H1 (cell line): ENCODE results near the gene ERMN.

Source experiments
- ATF3 ChIP-seq: IDR thresholded peaks from 2 replicates; pipeline ENCODE4 v1.6.1; 2011; ENCODE audit warnings: low read depth, mild to moderate bottlenecking, low read length; ENCODE audit not compliant: insufficient read depth
- CBX8 ChIP-seq: fragments of 300-800, 300-1000 bp; sonication (generic); IDR thresholded peaks from 2 replicates; pipeline ENCODE4 v1.7.1; 2016; ENCODE audit warnings: low read depth, low read length, borderline replicate concordance
- CEBPB ChIP-seq: IDR thresholded peaks from 2 replicates; pipeline ENCODE4 v1.6.1; 2012; ENCODE audit warnings: low read depth, low read length
- CREB1 ChIP-seq: IDR thresholded peaks from 2 replicates; pipeline ENCODE4 v1.6.1; 2012; ENCODE audit warnings: inconsistent platforms
- E2F6 ChIP-seq: IDR thresholded peaks from 2 replicates; pipeline ENCODE4 v1.6.1; 2012; ENCODE audit warnings: inconsistent platforms
- EP300 ChIP-seq, 2 experiments: IDR thresholded peaks; 1 replicate in 1 of 2; 2 replicates in 1 of 2; pipeline ENCODE4 v1.6.1; 2011 to 2012; ENCODE audit warnings: low read depth in 2 of 2, low read length in 2 of 2, mild to moderate bottlenecking in 2 of 2, borderline replicate concordance in 1 of 2, inconsistent platforms in 1 of 2, moderate library complexity in 1 of 2
- EZH2 ChIP-seq: fragments of 200-600 bp; sonication (generic); IDR thresholded peaks from 2 replicates; pipeline ENCODE4 v1.7.1; 2012; ENCODE audit warnings: low read depth, mild to moderate bottlenecking, moderate library complexity, low read length, inconsistent platforms; ENCODE audit not compliant: severe bottlenecking
- FOSL1 ChIP-seq: IDR thresholded peaks from 2 replicates; pipeline ENCODE4 v1.6.1; 2011; ENCODE audit warnings: mild to moderate bottlenecking, low read depth, low read length, moderate library complexity; ENCODE audit not compliant: insufficient read depth
- POLR2AphosphoS5 ChIP-seq: IDR thresholded peaks from 2 replicates; pipeline ENCODE4 v1.6.1; 2011; ENCODE audit warnings: low read depth, low read length
- RFX5 ChIP-seq: IDR thresholded peaks from 2 replicates; pipeline ENCODE4 v1.6.1; 2011; ENCODE audit warnings: low read depth, low read length, improper control_type of control experiment, borderline replicate concordance
- SIN3A ChIP-seq, 2 experiments: IDR thresholded peaks in 1 of 2; conservative IDR thresholded peaks in 1 of 2; 2 replicates each; pipeline ENCODE4 v1.6.1; 2011 to 2012; ENCODE audit warnings: low read length in 2 of 2, improper control_type of control experiment in 1 of 2, low read depth in 1 of 2, mild to moderate bottlenecking in 1 of 2
- SP1 ChIP-seq: IDR thresholded peaks from 2 replicates; pipeline ENCODE4 v1.6.1; 2011; ENCODE audit warnings: low read depth, low read length
- TF ChIP-seq, protein P1 (sequence below), 3 experiments: IDR thresholded peaks; 1 replicate in 2 of 3; 2 replicates in 1 of 3; pipeline versions ENCODE4 v1.5.1 to v1.6.1; 2011; ENCODE audit warnings: low read length in 3 of 3, mild to moderate bottlenecking in 3 of 3, inconsistent platforms in 2 of 3, low read depth in 1 of 3, moderate library complexity in 1 of 3; ENCODE audit not compliant: insufficient read depth in 1 of 3; ENCODE audit errors: control extremely low read depth in 1 of 3
- TF ChIP-seq, protein P2 (sequence below): IDR thresholded peaks from 2 replicates; pipeline ENCODE4 v1.6.1; 2012; ENCODE audit warnings: inconsistent platforms

GRCh38 chr2:157311706-157312105 lies 13.9 kb downstream of the ERMN start:
- no peak for TF ChIP-seq CREB1
- TF ChIP-seq, protein P1, sequence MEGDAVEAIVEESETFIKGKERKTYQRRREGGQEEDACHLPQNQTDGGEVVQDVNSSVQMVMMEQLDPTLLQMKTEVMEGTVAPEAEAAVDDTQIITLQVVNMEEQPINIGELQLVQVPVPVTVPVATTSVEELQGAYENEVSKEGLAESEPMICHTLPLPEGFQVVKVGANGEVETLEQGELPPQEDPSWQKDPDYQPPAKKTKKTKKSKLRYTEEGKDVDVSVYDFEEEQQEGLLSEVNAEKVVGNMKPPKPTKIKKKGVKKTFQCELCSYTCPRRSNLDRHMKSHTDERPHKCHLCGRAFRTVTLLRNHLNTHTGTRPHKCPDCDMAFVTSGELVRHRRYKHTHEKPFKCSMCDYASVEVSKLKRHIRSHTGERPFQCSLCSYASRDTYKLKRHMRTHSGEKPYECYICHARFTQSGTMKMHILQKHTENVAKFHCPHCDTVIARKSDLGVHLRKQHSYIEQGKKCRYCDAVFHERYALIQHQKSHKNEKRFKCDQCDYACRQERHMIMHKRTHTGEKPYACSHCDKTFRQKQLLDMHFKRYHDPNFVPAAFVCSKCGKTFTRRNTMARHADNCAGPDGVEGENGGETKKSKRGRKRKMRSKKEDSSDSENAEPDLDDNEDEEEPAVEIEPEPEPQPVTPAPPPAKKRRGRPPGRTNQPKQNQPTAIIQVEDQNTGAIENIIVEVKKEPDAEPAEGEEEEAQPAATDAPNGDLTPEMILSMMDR (IDR thresholded peaks at IDR 0.05; ENCODE audit: control extremely low read depth in 1 of 3, insufficient read depth in 1 of 3, low read depth in 1 of 3, low read length in 3 of 3), result no peak
- no peak for TF ChIP-seq RFX5
- TF ChIP-seq CBX8, result no peak
- no peak for TF ChIP-seq FOSL1
- TF ChIP-seq EP300 (IDR thresholded peaks at IDR 0.05; ENCODE audit: borderline replicate concordance in 1 of 2, low read depth in 2 of 2, low read length in 2 of 2), result no peak
- no peak for TF ChIP-seq EZH2
- no peak for TF ChIP-seq POLR2AphosphoS5
- no peak for TF ChIP-seq CEBPB
- no peak for TF ChIP-seq SP1
- TF ChIP-seq ATF3, result no peak
- no peak for TF ChIP-seq E2F6
- no peak for TF ChIP-seq SIN3A (conservative IDR thresholded peaks at IDR 0.05 in 1 of 2, IDR thresholded peaks at IDR 0.05 in 1 of 2; ENCODE audit: low read depth in 1 of 2, low read length in 2 of 2)
- TF ChIP-seq, protein P2, sequence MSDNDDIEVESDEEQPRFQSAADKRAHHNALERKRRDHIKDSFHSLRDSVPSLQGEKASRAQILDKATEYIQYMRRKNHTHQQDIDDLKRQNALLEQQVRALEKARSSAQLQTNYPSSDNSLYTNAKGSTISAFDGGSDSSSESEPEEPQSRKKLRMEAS, result no peak
